Fibroblast of peridontal ligament (primary cell): Measurements from ENCODE around the gene NKX2-4.
"Not testable (repeated sequence)": the region's sequence is repeated elsewhere in the genome, so short reads cannot be mapped to it uniquely, and the experiment has no call there.

Experiments
- DNase-seq: peaks from one replicate; pipeline ENCODE4 v3.0.0-alpha.2; 2010; ENCODE audit errors: extremely low read depth

NKX2-4 gene

DNA sequence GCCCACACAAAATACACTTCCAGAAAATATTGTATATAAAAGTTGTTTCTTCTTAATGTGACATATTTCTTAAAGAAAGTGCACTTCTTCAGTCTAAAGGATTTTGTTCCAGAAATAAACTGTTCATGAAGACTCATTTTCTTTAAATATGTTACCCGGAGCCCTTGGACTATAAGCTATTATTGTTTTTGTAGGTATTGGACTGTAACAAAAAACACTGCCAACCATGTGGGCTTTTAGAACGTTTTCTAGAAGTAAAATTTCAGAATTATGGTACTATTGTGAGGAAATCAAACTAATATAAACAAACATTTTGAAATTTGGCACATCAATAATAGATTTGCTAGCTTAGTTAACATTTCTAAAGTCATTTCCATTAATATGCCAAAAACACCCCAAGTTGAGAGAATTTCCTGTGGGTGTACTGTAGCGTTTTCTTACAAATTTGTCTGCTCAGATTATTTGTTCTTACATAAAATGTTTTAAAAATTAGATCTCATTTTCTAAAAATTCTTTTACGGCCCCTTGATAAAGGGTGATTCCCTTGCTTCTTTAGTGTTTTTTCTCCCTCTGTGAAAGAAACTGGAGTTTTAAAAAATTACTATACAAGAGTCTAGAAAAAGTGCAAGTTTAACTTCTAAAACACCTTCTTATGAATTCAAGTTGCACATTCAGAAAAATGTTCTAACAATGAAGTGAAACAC lies 3.4 kb downstream of the NKX2-4 start:
- no peak for DNase-seq

DNA sequence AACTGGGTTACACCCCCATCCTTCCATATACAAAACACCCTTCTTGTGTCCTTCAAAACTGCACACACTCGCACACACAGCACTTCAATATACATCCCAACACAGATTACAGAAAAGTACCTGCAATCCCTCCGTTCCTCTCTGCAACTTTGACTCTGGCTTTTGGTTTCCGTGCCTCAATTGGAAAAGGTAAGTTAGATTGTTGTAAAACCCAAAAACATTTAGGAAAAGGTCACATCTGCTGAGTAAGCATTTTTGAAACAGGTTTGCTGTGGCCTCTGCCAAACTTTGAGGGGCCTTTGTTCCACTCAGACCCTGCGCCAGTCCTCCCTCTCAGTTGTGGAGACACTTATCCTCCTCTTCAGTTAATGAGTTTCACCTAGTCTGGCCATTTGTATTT lies 4.2 kb downstream of the NKX2-4 start:
- no peak for DNase-seq

DNA sequence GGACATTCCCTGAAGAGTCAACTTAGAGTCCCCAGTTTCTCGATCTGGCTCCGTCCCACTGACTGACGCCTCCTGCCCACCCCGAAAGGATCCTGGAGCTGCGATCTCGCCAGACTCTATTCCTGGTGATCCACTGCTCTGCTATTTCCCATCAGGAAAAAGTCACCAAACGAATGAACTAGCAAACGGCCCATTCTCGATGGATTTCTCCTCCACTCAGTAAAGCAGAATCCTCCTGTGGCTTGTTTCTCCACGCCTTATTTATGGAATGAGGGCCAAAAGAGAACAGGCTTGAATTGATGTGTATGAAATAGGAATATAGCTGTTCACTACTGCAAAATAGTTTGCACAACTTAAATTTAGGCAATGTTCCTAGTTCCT lies 5.4 kb downstream of the NKX2-4 start:
- no peak for DNase-seq

DNA sequence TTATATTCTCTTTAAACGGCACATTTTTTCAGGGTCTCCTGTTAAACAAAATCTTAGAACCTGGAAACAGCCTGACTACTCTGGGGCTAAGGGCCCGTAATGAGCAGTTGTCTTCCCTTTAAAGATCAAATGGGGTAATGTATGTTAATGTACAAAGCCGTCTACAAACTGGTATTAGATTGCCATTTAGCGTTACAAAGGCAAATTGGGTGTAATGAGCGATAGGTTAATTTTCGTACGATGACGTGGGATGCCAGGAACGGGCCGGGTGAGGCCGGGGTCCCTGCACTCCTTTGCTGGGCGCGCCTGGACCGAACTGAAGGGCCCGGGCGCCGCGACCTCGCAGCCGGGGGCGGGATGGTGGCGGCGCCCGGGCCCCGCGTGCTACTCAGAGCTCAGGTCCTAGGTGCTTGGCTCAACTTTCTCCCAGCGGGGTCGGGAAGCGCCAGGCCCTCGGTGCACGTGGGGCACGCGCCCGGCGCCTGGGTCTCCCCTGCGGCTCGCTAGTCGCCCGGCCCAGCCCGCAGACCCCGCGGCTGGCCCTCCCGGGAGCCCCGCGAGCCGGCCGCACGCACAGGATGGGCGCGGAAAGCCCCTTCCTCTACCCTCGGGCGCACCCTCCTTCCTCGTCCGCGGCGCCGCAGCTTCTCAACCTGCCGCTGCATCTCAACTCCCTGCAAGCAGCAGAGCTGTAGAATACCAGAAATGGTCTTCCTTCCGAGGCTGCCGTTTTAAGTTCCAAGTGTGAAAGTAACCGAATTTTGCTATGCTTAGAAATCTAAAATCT lies 5.9 kb downstream of the NKX2-4 start:
- no peak for DNase-seq

DNA sequence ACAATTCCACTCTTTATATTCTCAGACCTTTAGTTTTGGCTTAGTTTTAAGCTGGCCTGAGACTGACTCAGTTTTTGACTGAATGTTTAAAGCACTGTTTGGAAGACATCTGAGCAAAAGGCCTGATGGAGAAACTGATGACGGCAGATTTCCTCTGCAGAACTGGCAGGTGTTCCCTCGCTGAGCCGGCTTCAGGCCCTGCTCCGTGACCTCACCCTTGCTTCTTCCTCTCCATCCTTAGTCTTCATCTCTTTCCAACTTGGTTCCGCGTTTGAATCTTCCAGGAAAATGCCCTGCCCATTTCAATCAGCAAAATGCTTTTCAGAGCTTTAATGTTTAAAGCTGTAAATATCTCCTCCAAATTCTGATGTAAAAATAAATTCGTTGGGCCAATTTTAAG lies 6.6 kb downstream of the NKX2-4 start:
- DNase-seq = no peak

DNA sequence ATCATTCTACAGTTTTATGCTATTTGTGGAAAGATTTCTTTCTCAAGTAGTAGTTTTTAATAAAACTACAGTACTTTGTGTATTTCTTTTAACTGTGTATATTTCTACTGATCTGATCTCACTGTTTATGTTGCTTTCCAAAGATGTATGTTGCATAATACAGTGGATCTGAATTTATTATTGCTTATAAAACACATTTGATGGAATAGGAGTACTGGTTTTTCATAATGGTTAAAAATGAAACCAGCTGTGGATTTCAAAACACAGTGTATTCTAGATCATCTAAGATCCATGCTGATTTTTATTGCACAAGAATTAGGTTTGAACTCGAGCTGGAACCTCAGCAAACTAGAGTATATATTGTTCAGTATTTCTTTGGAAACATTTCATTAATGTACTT lies 8.0 kb downstream of the NKX2-4 start:
- DNase-seq = peak; percentile 78

DNA sequence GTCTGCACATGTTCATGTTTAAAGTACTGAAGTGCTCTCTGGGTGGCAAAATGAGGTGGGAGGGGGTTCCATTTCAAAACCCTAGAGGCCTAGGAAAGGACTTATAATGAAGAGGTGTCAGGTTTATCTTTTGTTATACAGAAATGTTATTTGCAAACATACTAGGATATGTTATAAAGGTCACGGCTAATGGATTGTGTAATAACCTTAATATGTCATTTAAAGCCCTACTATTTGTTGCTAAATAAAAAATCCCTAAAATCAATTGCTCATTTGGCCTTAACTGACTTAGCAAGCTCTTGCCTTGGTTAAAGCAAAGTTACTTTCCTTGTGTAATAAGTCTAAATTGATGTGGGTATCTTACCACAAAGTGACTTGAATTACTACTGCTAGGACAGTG lies 8.8 kb downstream of the NKX2-4 start:
- no peak for DNase-seq

DNA sequence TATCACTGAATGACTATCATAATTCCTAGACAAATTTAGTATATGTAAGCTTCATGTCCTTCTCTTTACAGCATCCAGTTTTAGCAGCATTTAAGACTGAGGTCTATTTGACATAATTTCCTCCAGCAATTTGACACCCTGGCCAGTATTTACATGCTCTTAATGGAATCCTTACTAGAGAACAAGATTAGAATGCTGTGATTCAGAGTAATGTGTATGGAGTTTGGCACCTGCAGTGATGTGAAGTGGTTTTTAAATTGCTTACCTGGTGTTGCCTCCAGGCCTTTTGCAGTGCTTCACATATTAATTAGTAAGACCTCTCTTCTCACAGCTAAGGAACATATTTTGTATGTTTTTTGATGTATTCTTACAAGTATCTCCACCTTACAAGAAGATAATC lies 9.8 kb downstream of the NKX2-4 start:
- no peak for DNase-seq

DNA sequence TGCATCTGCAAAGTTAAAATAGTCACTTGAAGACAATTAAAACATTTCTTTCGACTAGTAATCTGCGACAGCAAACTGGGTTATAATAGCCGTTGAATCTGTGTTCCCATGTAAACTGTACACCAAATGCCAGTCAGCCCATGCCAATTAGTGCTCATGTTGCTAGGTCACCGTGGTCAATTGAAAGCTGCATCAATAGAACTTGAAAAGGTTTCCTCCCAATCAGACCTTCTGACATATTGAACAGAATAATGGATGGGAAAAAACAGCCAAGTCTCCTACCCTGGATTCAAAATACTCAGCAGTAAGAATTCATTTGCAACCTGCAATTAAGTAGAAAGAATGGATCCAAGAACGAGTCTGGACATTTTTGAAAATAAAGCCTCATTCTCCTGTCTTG lies 11.2 kb downstream of the NKX2-4 start:
- DNase-seq = no peak

DNA sequence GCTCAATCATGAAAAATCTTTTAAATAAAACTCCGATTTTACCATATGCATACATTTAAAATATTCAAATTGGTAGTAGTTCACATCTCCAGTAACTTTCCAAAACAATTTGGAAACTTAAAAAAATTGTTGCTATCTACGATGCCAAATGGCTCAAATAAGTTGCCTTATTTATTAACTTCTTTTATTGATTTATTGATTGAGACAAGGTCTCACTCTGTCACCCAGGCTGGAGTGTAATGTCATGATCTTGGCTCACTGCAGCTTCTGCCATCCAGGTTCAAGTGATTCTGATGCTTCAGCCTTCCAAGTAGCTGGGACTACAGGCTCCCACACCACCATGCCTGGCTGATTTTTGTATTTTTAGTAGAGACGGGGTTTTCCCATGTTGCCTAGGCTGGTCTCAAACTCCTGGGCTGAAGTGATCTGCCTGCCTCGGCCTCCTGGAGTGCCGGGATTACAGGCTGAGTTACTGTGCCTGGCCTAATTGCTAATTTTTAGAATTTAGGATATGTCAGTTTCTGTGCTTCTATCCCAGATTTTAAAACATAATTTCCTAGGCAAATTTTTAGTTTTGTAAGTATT lies 12.9 kb downstream of the NKX2-4 start:
- DNase-seq = no peak

DNA sequence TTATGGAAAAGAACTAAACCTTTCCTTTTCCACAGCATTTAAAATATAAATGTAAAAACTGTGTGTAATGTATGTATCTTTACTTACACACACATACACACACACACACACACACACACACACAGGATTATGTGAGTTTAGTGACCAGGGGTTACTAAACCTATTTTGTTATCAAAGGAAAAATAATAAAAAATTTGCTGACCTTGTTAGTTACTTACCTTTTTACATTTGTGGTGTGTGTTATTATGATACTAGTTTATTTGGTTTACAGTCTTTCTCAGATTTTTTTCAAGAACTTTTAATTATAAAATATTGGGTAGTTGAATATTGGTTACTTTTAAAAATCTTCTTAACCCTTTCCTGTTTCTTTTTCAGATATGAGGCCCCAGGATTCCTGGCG lies 15.7 kb downstream of the NKX2-4 start:
- no peak for DNase-seq

DNA sequence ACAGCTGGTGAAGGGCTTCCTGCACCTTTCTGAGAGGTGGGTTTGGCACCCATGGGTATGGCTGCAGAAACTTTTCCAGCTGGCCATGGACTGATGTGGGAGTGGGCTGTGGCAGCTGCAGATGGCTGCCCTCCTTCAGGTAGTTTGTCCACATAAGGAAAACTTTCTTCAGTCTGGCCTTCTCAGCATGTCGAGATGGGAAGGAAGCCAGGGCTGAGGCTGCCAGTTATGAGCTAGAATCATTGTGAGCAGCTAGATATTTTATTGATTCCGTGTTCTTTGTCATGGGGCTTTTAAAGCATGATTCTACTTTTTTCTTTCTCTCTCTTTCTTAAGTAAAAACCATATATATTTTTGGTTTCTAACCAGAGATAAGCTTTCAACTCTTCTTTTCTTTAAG lies 16.6 kb downstream of the NKX2-4 start:
- DNase-seq = no peak

DNA sequence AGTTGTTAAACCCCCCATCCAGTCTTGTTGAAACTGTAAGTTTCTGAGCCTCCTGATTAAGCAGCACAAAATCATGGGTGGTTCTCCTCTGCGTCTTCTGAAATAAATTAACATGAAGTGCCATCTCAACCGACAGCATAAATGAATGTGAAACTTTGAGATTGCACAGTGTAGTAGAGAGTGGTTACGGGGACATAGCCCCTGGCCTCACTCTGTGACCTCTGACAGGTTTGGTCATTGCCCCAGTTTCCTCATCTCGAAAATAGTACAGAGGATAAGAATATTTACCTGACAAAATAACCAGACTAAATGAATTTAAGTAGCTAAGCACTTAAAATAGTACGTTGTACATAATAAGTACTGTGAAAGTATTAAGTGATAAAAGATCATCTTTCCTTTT lies 19.1 kb downstream of the NKX2-4 start:
- DNase-seq = no peak

DNA sequence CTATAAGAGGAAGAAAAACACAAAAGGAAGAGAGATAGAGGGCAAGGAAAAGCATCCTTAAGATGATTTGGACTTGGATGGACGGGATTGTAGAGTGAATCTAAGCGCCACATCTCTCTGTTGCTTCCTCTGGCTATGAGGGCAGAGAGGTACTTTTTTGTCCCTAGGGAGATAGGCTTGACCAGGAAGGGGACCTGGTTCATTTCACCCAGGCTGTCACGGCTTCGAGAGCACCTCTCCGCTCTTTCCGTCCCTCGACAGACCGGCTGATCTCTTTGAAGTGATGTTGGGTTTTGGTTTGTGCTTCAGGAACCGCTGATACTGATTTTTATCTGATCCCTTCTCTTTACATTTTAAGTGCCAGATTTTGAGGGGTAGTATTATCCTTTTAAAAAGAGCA lies 19.6 kb downstream of the NKX2-4 start:
- no peak for DNase-seq

DNA sequence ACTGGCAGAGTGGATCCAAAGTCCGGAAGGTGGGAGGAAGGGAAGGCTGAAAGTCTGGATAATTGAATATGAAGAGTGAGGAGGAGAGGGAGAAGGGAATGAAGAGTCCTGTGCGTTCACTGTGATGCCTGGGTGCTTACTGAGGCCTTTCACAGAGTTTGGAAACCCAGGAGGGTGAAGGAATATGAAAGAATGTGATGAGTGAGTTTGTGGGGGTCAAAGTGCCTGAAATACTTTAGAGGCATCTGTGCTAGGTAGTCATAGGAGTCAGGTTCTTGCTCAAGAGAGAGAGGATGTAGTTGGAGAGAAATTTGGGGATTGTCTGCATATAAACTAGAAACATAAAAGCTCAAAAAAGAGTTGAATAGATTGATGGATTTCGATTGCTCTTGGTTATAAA lies 20.7 kb downstream of the NKX2-4 start:
- DNase-seq = no peak

DNA sequence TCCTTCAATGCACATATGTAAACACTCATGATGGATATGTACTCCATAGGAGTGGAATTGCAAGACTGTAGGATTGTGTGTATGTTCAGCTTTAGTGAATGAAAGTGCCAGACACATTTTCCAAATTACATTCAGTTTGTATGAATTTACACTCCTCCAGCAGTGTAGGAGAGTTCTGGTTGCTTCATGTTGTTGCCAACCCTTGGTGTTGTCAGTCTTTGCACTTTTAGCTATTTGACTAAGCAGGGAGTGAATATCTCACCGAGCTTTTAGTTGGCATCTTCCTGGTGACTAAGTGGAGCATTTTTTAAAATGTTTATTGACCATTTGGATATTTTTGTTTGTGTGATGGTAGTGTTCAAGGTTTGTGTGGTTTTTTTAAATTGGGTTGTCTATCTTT lies 23.9 kb downstream of the NKX2-4 start:
- no peak for DNase-seq

DNA sequence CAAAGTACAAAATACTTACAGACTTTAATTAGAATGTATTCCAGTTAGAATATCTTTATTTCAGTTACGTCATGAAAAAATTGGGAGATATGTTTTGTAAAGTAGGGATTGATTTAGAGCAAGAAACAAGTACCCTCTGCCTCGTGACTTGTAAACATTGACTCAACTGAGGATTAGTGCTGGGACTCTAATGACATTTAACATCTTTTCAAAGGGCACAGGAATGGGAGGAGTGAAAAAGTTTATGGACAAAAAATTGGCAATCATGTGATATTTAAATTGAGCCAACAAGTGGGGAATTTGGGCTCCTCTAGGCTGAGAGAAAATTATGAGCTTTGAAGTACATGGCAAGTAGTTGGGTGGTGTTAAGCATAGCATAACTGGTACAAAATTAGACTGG lies 25.3 kb downstream of the NKX2-4 start:
- DNase-seq = no peak

DNA sequence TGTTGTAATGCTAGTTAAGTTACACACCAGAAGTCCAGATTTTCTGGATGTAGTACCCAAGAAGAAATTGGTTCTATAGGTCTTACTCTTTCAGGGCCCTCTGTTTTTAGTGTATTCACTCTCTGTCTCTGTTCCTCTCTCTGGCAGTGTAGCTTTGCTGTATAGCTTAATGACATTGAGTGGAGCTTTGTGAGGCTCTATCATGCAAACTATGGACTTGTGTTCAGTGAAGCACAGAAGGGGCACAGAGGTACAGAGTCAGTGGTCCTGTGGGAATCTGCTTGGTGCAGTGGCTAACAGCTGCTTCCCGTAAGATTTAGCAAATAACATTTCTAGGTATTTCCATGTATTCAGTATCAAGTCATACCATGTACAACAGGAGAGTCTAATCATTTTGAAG lies 26.1 kb downstream of the NKX2-4 start:
- DNase-seq = no peak

DNA sequence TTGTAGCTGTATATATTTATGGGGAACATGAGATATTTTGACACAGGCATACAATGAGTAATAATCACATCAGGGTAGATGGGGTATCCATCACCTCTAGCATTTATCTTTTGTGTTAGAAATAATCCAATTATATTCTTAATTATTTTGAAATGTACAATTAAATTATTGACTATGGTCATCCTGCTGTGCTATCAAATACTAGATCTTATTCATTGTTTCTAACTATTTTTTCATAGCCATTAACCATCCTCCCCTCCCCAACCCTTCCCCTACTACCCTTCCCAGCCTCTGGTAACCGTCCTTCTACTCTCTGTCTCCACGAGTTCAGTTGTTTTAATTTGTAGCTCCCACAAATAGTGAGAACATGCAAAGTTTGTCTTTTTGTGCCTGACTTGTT lies 28.5 kb downstream of the NKX2-4 start:
- no peak for DNase-seq

DNA sequence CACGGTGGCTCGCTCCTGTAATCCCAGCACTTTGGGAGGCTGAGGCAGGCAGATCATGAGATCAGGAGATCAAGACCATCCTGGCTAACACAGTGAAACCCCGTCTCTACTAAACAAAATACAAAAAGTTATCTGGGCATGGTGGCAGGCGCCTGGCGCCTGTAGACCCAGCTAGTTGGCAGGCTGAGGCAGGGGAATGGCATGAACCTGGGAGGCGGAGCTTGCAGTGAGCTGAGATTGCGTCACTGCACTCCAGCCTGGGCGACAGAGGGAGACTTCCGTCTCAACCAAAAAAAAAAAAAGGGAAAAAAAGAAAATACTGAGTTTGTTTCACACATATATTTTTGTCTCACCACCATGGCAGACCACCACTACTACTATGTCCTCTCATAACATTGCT lies 31.1 kb downstream of the NKX2-4 start:
- DNase-seq = not testable (repeated sequence)

DNA sequence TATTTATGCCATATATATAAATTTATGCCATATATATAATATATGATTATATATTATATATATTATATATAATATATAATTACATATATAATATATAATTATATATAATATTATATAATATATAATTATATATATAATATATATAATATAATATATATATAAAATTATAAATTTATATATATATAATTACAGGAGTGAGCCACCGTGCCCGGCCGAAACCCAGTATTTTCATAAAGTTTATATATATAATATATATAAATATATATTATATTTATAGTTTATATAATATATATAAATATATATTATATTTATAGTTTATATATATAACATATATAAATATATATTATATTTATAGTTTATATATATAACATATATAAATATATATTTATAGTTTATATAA lies 31.6 kb downstream of the NKX2-4 start:
- no peak for DNase-seq

DNA sequence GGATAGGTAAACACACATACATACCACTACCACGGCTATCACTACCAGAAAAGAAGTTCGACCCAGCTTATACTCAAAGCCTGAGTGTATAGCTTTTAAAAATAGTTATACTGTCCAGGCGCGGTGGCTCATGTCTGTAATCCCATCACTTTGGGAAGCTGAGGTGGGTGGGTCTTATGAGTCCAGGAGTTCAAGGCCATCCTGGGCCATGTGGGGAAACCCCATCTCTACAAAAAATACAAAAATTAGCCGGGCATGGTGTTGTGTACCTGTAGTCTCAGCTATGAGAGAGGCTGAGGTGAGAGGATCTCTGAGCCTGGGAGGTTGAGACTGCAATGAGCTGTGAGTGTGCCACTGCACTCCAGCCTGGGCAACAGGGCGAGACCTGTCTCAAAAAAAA lies 32.9 kb downstream of the NKX2-4 start:
- no peak for DNase-seq

DNA sequence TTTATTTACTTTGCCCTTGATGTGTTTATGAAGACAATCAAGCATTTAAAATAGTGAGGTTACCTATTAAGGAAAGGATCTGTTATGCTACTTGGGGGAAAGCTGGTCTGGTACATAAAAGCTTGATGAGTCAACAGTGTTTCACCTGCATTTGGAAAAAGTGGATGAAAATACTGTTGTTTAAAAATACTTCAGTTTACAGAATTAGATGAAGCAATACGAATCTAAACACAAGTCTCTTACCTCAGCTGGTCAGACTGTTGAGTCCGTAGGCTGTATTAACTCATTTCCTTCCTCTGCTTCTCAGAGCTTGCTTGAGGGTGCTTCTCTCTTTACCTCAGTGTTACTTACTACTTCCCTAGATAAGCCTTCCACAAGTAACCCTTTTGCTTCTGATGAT lies 36.1 kb downstream of the NKX2-4 start:
- DNase-seq = peak; percentile 30
